Measurements from ENCODE around the gene INPP4A.
A peak's percentile ranks its signal among the peaks of the same experiment; 100 is the strongest.
"Not testable (repeated sequence)": the region's sequence is repeated elsewhere in the genome, so short reads cannot be mapped to it uniquely, and the experiment has no call there.

Gene INPP4A

DNA sequence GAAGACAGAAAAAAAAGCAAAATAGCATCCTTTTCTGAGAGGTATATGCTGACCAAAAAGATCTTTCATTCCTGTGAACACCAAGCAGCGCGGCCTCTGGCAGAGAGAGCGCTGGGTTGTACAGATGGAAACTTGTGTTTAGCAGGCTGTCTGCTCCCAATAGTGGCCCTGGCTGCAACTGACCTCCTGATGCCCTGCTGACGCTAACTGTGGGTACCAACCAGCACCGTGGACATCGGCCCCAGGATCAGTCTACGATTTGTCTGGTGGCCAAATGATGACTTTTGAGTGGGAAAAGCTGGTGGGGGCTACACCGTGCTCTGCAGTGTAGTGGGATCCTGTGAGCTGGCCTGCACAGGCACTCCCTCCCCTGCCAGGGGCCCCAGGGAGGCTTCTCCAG lies 147.9 kb downstream of the INPP4A start:
- Histone ChIP-seq H3K9ac (ENCODE audit: low read length) (no peak overlapping the region), H3K27ac (ENCODE audit: low read depth, low read length) (no peak overlapping the region), H3K4me3 (ENCODE audit: low read length) (no peak overlapping the region), H3K4me1 (ENCODE audit: control insufficient read depth, insufficient read depth, low read length) (no peaks in the 10 kb centered on the region), H3K36me3 (ENCODE audit: control insufficient read depth, insufficient read depth, low read length) (peaks cover 18% of the 10 kb centered on the region), H3K27me3 (ENCODE audit: control insufficient read depth, insufficient read depth, low read length) (no peaks in the 10 kb centered on the region)

DNA sequence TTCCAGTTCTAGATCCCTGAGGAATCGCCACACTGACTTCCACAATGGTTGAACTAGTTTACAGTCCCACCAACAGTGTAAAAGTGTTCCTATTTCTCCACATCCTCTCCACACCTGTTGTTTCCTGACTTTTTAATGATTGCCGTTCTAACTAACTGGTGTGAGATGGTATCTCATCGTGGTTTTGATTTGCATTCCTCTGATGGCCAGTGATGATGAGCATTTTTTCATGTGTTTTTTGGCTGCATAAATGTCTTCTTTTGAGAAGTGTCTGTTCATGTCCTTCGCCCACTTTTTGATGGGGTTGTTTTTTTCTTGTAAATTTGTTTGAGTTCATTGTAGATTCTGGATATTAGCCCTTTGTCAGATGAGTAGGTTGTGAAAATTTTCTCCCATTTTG lies 150.0 kb downstream of the INPP4A start:
- not testable (repeated sequence) for H3K27me3 ChIP-seq (ENCODE audit: control insufficient read depth, insufficient read depth, low read length); H3K27ac ChIP-seq (ENCODE audit: low read depth, low read length); H3K4me1 ChIP-seq (ENCODE audit: control insufficient read depth, insufficient read depth, low read length); H3K9ac ChIP-seq (ENCODE audit: low read length); H3K4me3 ChIP-seq (ENCODE audit: low read length)
- H3K36me3 ChIP-seq (ENCODE audit: control insufficient read depth, insufficient read depth, low read length): peaks cover 22% of the 10 kb centered on the region

DNA sequence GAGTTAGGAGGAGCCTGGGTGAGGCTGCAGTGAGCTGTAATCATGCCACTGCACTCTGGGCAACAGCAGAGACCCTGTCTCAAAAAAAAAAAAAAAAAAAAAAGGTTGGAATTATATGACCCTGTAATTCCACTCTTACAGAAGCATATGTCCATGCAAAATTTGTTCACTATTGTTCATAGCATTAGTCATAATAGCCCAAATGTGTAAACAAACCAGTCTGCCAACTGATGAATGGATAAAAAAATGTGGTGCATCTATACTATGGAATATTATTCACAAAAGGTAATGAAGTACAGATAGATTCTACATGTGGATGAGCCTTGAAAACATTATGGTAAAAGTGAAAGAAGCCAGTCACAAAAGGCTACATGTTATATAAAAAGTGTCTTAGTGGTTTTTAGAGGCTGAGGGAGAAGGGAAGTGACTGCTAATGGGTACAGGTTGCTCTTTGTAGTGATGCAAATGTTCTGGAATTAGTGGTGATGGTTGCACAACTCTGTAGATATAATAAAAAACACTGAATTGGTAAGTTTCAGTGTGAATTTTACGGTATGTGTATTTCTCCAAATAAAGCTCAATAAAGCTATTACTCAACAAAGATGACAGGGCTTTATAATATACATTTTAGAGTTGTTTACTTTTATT lies 154.2 kb downstream of the INPP4A start:
- Histone ChIP-seq H3K4me3 (ENCODE audit: low read length) (no peak overlapping the region), H3K27me3 (ENCODE audit: control insufficient read depth, insufficient read depth, low read length) (no peaks in the 10 kb centered on the region), H3K27ac (ENCODE audit: low read depth, low read length) (no peak overlapping the region), H3K4me1 (ENCODE audit: control insufficient read depth, insufficient read depth, low read length) (no peaks in the 10 kb centered on the region), H3K36me3 (ENCODE audit: control insufficient read depth, insufficient read depth, low read length) (peaks cover 11% of the 10 kb centered on the region), H3K9ac (ENCODE audit: low read length) (no peak overlapping the region)

DNA sequence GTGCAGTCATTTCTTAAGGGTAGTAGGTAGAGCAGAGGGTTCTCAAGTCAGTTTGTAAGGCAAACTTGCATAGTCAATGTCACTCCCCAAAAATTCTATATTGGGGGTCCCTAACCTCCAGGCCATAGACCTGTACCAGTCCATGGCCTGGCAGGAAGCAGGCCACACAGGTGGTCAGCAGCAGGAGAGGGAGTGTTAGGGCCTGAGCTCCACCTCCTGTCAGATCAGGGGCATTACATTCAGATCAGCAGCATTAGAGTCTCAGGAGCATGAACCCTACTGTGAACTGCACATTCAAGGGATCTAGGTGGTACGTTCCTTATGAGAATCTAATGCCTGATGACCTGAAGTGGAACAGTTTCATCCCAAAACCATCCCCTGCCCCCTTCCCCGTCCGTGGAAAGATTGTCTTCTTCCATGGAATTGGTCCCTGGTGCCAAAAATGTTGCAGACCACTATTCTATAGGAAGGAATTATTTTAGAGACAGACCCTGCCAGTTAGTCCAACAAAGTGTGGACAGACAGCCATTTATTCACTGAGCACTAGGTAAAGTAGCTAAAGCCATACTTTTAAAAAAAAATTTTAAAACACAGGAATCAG lies 157.0 kb downstream of the INPP4A start:
- Histone ChIP-seq H3K4me3 (ENCODE audit: low read length) (no peak overlapping the region), H3K27ac (ENCODE audit: low read depth, low read length) (no peak overlapping the region), H3K27me3 (ENCODE audit: control insufficient read depth, insufficient read depth, low read length) (no peaks in the 10 kb centered on the region), H3K9ac (ENCODE audit: low read length) (no peak overlapping the region), H3K4me1 (ENCODE audit: control insufficient read depth, insufficient read depth, low read length) (peaks cover 5% of the 10 kb centered on the region), H3K36me3 (ENCODE audit: control insufficient read depth, insufficient read depth, low read length) (peaks cover 11% of the 10 kb centered on the region)

DNA sequence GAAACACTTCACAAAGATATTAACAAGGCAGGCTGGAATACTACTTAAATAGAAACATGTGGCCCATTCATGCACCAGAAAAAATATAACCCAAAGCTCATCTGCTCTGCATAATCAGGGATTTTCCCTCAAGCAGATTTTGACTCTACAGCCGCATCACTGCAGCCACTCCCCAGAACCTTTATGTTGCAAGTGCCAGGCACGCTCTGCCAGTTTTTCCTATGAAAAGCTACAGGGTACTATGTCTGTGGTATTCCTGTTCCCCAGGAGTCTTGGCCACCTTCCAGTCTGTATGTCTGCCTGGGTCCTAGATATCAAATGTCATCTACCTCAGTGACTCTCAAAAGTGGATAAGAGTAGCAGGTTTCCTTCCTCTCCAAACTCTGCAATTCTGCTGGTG lies 159.9 kb downstream of the INPP4A start:
- Histone ChIP-seq H3K4me3 (ENCODE audit: low read length) (no peak overlapping the region), H3K4me1 (ENCODE audit: control insufficient read depth, insufficient read depth, low read length) (peaks cover 21% of the 10 kb centered on the region)

DNA sequence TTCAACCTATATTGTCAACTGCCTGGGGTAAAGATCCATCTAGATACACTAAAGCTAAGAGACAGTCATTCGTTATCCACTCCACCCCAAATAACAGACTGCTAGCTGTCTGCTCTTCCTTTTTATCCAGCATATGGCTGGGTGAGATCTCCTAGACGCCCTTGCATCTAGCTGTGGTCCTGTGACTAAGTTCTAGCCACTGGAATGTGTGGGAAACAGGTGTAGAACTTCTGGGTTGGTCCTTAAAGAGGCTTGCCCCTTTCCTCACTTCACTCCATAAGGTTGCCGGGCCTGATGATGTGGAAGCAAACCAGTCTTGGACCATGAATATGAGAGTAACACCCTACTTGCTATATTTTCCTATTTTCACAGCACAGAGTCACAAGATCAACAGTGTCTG lies 160.4 kb downstream of the INPP4A start:
- Histone ChIP-seq H3K27ac (ENCODE audit: low read depth, low read length) (no peak overlapping the region), H3K4me1 (ENCODE audit: control insufficient read depth, insufficient read depth, low read length) (peaks cover 26% of the 10 kb centered on the region), H3K27me3 (ENCODE audit: control insufficient read depth, insufficient read depth, low read length) (no peaks in the 10 kb centered on the region), H3K36me3 (ENCODE audit: control insufficient read depth, insufficient read depth, low read length) (peaks cover under 1% of the 10 kb centered on the region), H3K4me3 (ENCODE audit: low read length) (no peak overlapping the region), H3K9ac (ENCODE audit: low read length) (no peak overlapping the region)

More for the DNA sequence above, 159.9 kb downstream of the INPP4A start:
- Histone ChIP-seq H3K9ac (ENCODE audit: low read length) (no peak overlapping the region), H3K36me3 (ENCODE audit: control insufficient read depth, insufficient read depth, low read length) (peaks cover 5% of the 10 kb centered on the region), H3K27ac (ENCODE audit: low read depth, low read length) (no peak overlapping the region), H3K27me3 (ENCODE audit: control insufficient read depth, insufficient read depth, low read length) (no peaks in the 10 kb centered on the region)

DNA sequence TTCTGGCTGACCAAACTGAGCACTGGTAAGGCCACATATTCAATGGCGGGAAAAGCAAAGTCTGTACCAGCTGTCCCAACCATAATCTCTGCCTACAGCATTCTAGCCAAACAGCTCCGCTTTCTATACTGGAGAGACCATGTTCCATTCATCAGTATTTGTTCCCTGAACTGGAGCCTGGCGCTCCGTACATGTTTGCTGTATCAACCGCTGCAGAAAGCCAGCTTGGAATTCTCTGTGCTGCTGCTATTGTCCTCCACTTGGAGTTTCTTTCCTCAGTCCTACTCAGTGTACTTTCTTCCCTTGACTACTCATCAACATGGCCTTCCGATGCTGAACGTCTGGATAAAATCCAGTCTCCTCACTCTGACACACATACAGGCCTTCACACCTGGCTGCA lies 161.8 kb downstream of the INPP4A start:
- Histone ChIP-seq H3K27me3 (ENCODE audit: control insufficient read depth, insufficient read depth, low read length) (no peaks in the 10 kb centered on the region), H3K9ac (ENCODE audit: low read length) (no peak overlapping the region), H3K27ac (ENCODE audit: low read depth, low read length) (no peak overlapping the region), H3K4me1 (ENCODE audit: control insufficient read depth, insufficient read depth, low read length) (peaks cover 35% of the 10 kb centered on the region), H3K4me3 (ENCODE audit: low read length) (no peak overlapping the region), H3K36me3 (ENCODE audit: control insufficient read depth, insufficient read depth, low read length) (peaks cover 3% of the 10 kb centered on the region)

DNA sequence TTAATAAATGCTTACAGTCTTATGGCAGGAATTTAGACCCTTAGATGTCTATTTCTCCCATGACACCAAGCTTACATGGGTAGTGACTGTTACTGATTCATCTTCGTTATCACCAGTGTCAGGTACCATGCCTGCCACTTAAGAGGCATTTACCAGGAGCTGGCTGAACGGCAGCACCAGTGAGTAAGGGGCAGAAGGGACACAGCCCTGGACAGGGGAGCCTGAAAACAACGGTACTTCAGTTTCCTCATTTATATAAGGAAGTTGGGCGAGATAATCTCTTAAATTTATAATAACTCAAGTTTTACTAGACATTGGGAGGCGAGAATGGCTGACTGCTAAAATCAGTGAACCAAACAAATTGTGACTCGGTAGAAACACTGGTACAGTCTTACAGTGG lies 162.4 kb downstream of the INPP4A start:
- H3K36me3 ChIP-seq (ENCODE audit: control insufficient read depth, insufficient read depth, low read length): peaks cover 4% of the 10 kb centered on the region
- no peak overlapping the region for H3K9ac ChIP-seq (ENCODE audit: low read length)
- no peak overlapping the region for H3K27ac ChIP-seq (ENCODE audit: low read depth, low read length)
- H3K4me3 ChIP-seq (ENCODE audit: low read length): peak overlapping the region; percentile 76
- peaks cover 35% of the 10 kb centered on the region for H3K4me1 ChIP-seq (ENCODE audit: control insufficient read depth, insufficient read depth, low read length)
- H3K27me3 ChIP-seq (ENCODE audit: control insufficient read depth, insufficient read depth, low read length): no peaks in the 10 kb centered on the region

DNA sequence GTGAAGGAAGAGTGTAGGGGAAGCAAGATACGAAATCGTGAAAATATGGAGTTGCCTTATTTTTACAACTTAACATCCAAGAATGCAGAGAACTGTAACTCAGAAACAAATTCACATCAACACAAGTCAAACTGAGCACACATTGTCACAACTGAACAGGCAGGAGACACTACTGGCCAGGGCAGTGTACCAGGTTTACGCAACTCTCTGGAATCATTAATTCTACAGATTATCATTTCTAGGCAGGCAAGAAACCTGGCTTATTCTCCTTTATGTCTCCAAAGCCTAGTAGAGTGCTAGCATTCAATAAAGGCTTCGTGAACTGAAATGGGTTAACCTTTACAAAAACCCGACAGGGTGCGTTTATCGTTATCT lies 163.1 kb downstream of the INPP4A start:
- Histone ChIP-seq H3K9ac (ENCODE audit: low read length) (peak overlapping the region; percentile 94), H3K36me3 (ENCODE audit: control insufficient read depth, insufficient read depth, low read length) (peaks cover 4% of the 10 kb centered on the region), H3K27ac (ENCODE audit: low read depth, low read length) (peak overlapping the region; percentile 97), H3K4me1 (ENCODE audit: control insufficient read depth, insufficient read depth, low read length) (peaks cover 35% of the 10 kb centered on the region), H3K4me3 (ENCODE audit: low read length) (peak overlapping the region; percentile 76), H3K27me3 (ENCODE audit: control insufficient read depth, insufficient read depth, low read length) (no peaks in the 10 kb centered on the region)

DNA sequence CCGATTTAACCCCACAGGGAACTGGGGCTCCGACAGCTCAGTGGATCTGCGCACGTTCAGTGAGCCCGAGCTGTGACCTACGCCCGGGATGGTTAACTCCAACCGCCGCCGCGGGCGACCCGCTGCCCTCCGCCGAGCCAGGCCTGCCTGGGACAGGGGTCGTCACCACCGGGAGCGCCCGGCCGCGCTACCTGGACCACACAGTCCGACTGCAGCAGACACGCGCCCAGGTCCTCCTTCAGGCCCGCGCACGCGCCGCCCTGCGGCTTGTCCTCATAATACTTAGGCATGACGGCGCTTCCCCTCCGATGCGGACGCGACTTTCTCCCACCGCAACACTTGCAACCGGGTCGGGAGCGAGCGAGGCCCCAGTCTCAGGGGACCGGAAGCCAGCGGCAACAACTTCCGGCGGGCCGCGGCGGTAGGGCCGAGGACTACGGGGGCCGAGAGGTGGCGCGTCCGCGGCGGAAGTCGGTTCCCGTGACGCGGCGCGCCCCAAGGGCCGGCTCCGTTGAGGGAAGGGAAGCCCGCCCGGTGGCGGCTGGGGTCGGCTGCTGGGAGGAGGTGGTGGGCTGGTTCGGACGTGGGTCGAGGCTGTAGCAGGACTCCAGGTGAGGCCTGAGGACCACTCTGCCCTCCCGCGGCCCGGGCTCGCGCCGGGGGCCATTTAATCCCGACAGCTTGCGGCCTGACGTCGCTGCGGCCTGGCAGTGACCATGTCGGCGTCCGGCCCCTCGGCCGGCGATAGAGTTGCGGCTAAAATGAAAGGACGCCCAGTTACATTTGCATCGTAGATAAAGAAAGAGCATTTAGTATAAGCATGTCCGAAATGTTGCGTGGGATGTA lies 163.7 kb downstream of the INPP4A start, which contains the start of the genes COA5 and UNC50:
Gene COA5 (minus strand): TSS at position 397 of the 846 bp plus-strand sequence. CDS start 107 bp downstream, at position 290.
Gene UNC50 (plus strand): TSS at position 474 of the 846 bp plus-strand sequence. CDS start 1,171 bp downstream, outside the sequence.
- Histone ChIP-seq H3K4me1 (ENCODE audit: control insufficient read depth, insufficient read depth, low read length) (peaks cover 35% of the 10 kb centered on the region), H3K36me3 (ENCODE audit: control insufficient read depth, insufficient read depth, low read length) (peaks cover 4% of the 10 kb centered on the region), H3K9ac (ENCODE audit: low read length) (peak within 1 kb of the TSS; percentile 94)

DNA sequence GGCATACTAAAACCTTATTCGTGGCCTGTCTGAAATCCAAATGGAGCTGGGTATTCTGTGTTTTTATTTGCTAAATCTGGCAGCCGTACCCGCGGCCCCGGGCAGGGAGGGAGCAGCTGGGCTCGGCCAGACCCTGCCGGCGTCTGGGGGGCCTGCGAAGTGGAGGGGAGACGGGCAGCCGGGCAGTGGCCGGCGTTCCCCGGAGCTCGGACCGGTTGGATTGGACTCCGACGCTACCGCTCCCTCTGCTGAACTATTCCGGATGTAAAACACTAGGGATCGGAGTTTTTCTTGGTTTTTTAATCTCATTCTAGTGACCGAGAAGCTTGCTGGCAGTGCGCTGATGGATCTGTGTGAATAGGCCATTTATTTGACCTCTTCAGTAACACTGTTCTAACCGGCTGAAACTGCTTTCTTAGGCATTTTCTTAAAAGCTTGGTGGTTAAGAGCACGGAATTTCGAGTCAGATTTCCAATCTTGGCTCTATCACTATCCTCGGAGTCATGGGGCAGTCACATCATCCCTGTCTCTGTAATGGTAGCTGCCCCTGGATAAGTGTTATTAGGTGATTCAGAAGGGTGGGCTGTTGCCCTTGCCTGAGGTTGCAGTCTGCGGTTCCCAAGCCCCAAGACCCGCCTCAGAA lies 164.4 kb downstream of the INPP4A start:
- H3K27me3 ChIP-seq (ENCODE audit: control insufficient read depth, insufficient read depth, low read length): no peaks in the 10 kb centered on the region
- H3K4me1 ChIP-seq (ENCODE audit: control insufficient read depth, insufficient read depth, low read length): peaks cover 35% of the 10 kb centered on the region
- H3K4me3 ChIP-seq (ENCODE audit: low read length): peak overlapping the region; percentile 76
- H3K36me3 ChIP-seq (ENCODE audit: control insufficient read depth, insufficient read depth, low read length): peaks cover 11% of the 10 kb centered on the region
- peak overlapping the region; percentile 92 for H3K9ac ChIP-seq (ENCODE audit: low read length)
- H3K27ac ChIP-seq (ENCODE audit: low read depth, low read length): peak overlapping the region; percentile 97

More for the DNA sequence above, 163.7 kb downstream of the INPP4A start, which contains the start of the genes COA5 and UNC50:
- Histone ChIP-seq H3K27me3 (ENCODE audit: control insufficient read depth, insufficient read depth, low read length) (no peaks in the 10 kb centered on the region), H3K4me3 (ENCODE audit: low read length) (peak within 1 kb of the TSS; percentile 76), H3K27ac (ENCODE audit: low read depth, low read length) (peak within 1 kb of the TSS; percentile 97)

Data from rectal smooth muscle tissue (tissue), 1 donor.